Measurements from ENCODE around the gene TSGA10. TPM values are rescaled to one million over a fixed set of nuclear protein-coding genes. Genes with fewer than 3 reads are reported as not detected.
A peak's percentile ranks its signal among the peaks of the same experiment; 100 is the strongest.

Gene TSGA10
- total RNA-seq, 1 experiment from 2014 or later = 9.9 TPM

GRCh38 chr2:99086385-99086784 lies 68.4 kb downstream of the TSGA10 start:
- Histone ChIP-seq H3K4me1 (no peaks in the 10 kb centered on the region), H3K9me3 (no peaks in the 10 kb centered on the region), H3K36me3 (ENCODE audit: control insufficient read depth, insufficient read depth, low read length) (no peaks in the 10 kb centered on the region), H3K27me3 (replicated peaks; ENCODE audit: control insufficient read depth, insufficient read depth, low read length) (no peaks in the 10 kb centered on the region), H3K4me3 (ENCODE audit: low read depth, low read length) (no peak overlapping the region)
- Mint-ChIP-seq H3K4me1 (ENCODE audit: low read depth, unreplicated experiment) (no peaks in the 10 kb centered on the region), H3K27me3 (ENCODE audit: insufficient read depth, unreplicated experiment) (peaks cover 6% of the 10 kb centered on the region), H3K27ac (ENCODE audit: unreplicated experiment) (no peak overlapping the region), H3K36me3 (ENCODE audit: insufficient read depth, unreplicated experiment) (no peaks in the 10 kb centered on the region), H3K9me3 (ENCODE audit: unreplicated experiment) (no peaks in the 10 kb centered on the region), H3K4me3 (ENCODE audit: unreplicated experiment) (no peak overlapping the region)
- intact Hi-C loops (cut with micrococcal nuclease; ENCODE audit: unreplicated experiment) = loop anchor here (5.0 to 10.0 kb wide), 3 partner anchors 111 to 318 kb away; partner anchors contain the start of genes EIF5B and TXNDC9
- TF ChIP-seq CTCF (IDR thresholded peaks at IDR 0.05; ENCODE audit: insufficient read depth in 1 of 2, low read depth in 1 of 2, low read length in 1 of 2, severe bottlenecking in 1 of 2, unreplicated experiment in 1 of 2) = no peak
- ChIA-PET POLR2A (no interaction called here), CTCF (no interaction called here)
- DNase-seq = no peak
- BruUV-seq (replicated peaks) = no TSS peak

- Mint-ChIP-seq H3K36me3 (ENCODE audit: insufficient read depth, unreplicated experiment) (no peaks in the 10 kb centered on the region), H3K27me3 (ENCODE audit: insufficient read depth, unreplicated experiment) (peaks cover 6% of the 10 kb centered on the region), H3K9me3 (ENCODE audit: unreplicated experiment) (no peaks in the 10 kb centered on the region), H3K27ac (ENCODE audit: unreplicated experiment) (no peak overlapping the region), H3K4me1 (ENCODE audit: low read depth, unreplicated experiment) (no peaks in the 10 kb centered on the region), H3K4me3 (ENCODE audit: unreplicated experiment) (no peak overlapping the region)
- ChIA-PET CTCF (interaction anchor here (0.7 to 0.9 kb wide), 2 partner anchors 70 to 538 kb away, joined by 3 to 9 read pairs; partner anchors contain the start of genes LIPT1 and TSGA10), POLR2A (interaction anchor here (0.7 kb wide), 1 partner anchor 11 kb away, joined by 9 read pairs; no protein-coding TSS in a partner anchor)
- no peak overlapping the region for H3K4me3 ChIP-seq (ENCODE audit: low read depth, low read length)
- H3K36me3 ChIP-seq (ENCODE audit: control insufficient read depth, insufficient read depth, low read length) = no peaks in the 10 kb centered on the region
- DNase-seq = peak in 1 of 2 experiments; percentile 14
- BruUV-seq (replicated peaks) = no TSS peak
- H3K4me1 ChIP-seq = no peaks in the 10 kb centered on the region
- peak; percentile 35 to 60 for TF ChIP-seq CTCF (IDR thresholded peaks at IDR 0.05; ENCODE audit: insufficient read depth in 1 of 2, low read depth in 1 of 2, low read length in 1 of 2, severe bottlenecking in 1 of 2, unreplicated experiment in 1 of 2)
- intact Hi-C loops (cut with micrococcal nuclease; ENCODE audit: unreplicated experiment) = loop anchor here (5.0 to 10.0 kb wide), 3 partner anchors 112 to 319 kb away; partner anchors contain the start of genes EIF5B and TXNDC9
- no peaks in the 10 kb centered on the region for H3K9me3 ChIP-seq
- no peaks in the 10 kb centered on the region for H3K27me3 ChIP-seq (replicated peaks; ENCODE audit: control insufficient read depth, insufficient read depth, low read length)
Measured at GRCh38 chr2:99085421-99085820, 69.3 kb downstream of the TSGA10 start.

- H3K36me3 ChIP-seq (ENCODE audit: control insufficient read depth, insufficient read depth, low read length) = no peaks in the 10 kb centered on the region
- H3K4me3 Mint-ChIP-seq (ENCODE audit: unreplicated experiment) = no peak overlapping the region
- no peaks in the 10 kb centered on the region for H3K4me1 Mint-ChIP-seq (ENCODE audit: low read depth, unreplicated experiment)
- H3K36me3 Mint-ChIP-seq (ENCODE audit: insufficient read depth, unreplicated experiment) = no peaks in the 10 kb centered on the region
- no peaks in the 10 kb centered on the region for H3K4me1 ChIP-seq
- CTCF ChIA-PET = no interaction called here
- H3K4me3 ChIP-seq (ENCODE audit: low read depth, low read length) = no peak overlapping the region
- no peak for DNase-seq
- no peak overlapping the region for H3K27ac Mint-ChIP-seq (ENCODE audit: unreplicated experiment)
- intact Hi-C loops (cut with micrococcal nuclease; ENCODE audit: unreplicated experiment) = loop anchor here (10.0 kb wide), 2 partner anchors 251 to 321 kb away; partner anchors contain the start of genes EIF5B and TXNDC9
- H3K27me3 ChIP-seq (replicated peaks; ENCODE audit: control insufficient read depth, insufficient read depth, low read length) = no peaks in the 10 kb centered on the region
- no peaks in the 10 kb centered on the region for H3K9me3 ChIP-seq
- POLR2A ChIA-PET = no interaction called here
- no peaks in the 10 kb centered on the region for H3K9me3 Mint-ChIP-seq (ENCODE audit: unreplicated experiment)
- peaks cover 10% of the 10 kb centered on the region for H3K27me3 Mint-ChIP-seq (ENCODE audit: insufficient read depth, unreplicated experiment)
- no TSS peak for BruUV-seq (replicated peaks)
- TF ChIP-seq CTCF (IDR thresholded peaks at IDR 0.05; ENCODE audit: insufficient read depth in 1 of 2, low read depth in 1 of 2, low read length in 1 of 2, severe bottlenecking in 1 of 2, unreplicated experiment in 1 of 2) = no peak
Measured at GRCh38 chr2:99084256-99084655, 70.5 kb downstream of the TSGA10 start.

Measured in Caco-2 (cell line).